PFSK-1 (cell line): ENCODE data around the gene MYRFL.

ENCODE experiments used
- POLR2AphosphoS5 ChIP-seq: IDR thresholded peaks from 2 replicates; pipeline ENCODE4 v1.6.1; 2012; ENCODE audit warnings: low read depth, mild to moderate bottlenecking, control low read depth, low read length, moderate library complexity
- SIN3A ChIP-seq: IDR thresholded peaks from 2 replicates; pipeline ENCODE4 v1.6.1; 2012; ENCODE audit warnings: mild to moderate bottlenecking, low read length, moderate library complexity, borderline replicate concordance; ENCODE audit not compliant: insufficient read depth

DNA sequence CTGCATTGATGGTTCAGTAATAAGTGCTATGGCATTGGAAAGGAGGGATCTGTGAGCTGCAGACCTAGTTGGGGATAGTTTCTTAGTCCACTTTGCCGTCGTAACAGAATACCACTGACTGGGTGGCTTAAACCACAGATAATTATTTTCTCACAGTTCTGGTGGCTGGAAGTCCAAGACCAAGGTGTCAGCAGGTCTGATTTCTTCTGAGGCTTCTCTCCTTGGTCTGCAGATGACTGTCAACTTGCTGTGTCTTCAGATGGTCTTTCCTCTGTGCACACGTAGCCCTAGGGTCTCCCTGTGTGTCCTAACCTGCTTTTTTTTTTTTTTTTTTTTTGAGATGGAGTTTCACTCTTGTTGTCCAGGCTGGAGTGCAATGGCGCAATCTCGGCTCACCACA lies 126.1 kb downstream of the MYRFL start:
- TF ChIP-seq POLR2AphosphoS5 = no peak
- no peak for TF ChIP-seq SIN3A
